Measurements from ENCODE around the gene TENM4.

- TF ChIP-seq CTCF (IDR thresholded peaks at IDR 0.05) (peak; percentile 18), EZH2 (IDR thresholded peaks at IDR 0.05) (no peak), EZH2phosphoT487 (IDR thresholded peaks at IDR 0.05) (no peak)
These were observed 10.6 kb downstream of the TENM4 start for GRCh38 chr11:79430280-79430679.

Data from neural progenitor cell (in vitro differentiated cells).